GM12801 (cell line): Measurements from ENCODE around the gene STK25.

ENCODE experiments used
- TF ChIP-seq, protein P1 (sequence below): IDR thresholded peaks from one replicate; pipeline ENCODE4 v1.5.1; 2011; ENCODE audit warnings: control low read depth; ENCODE audit not compliant: insufficient read length; ENCODE audit errors: extremely low read depth

Gene STK25

DNA sequence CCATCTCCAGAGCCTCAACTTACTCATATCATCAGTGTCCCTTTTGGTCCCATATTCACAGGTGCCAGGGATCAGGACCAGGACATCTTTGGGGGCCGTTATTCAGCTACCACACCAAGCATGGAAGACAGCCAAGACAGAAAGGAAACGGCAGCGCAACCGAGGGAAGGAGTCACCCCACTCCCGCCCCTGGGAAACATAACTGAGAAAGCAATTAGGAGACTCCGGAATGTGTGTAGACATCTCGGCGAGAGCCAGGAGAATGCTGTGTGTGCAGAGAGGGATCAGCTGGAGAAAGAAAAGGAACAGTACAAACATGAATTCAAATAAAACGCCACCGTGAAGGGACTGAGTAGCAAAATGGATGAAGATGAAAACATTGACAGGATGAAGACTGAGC, 36.7 kb upstream of the STK25 start:
- TF ChIP-seq, protein P1, sequence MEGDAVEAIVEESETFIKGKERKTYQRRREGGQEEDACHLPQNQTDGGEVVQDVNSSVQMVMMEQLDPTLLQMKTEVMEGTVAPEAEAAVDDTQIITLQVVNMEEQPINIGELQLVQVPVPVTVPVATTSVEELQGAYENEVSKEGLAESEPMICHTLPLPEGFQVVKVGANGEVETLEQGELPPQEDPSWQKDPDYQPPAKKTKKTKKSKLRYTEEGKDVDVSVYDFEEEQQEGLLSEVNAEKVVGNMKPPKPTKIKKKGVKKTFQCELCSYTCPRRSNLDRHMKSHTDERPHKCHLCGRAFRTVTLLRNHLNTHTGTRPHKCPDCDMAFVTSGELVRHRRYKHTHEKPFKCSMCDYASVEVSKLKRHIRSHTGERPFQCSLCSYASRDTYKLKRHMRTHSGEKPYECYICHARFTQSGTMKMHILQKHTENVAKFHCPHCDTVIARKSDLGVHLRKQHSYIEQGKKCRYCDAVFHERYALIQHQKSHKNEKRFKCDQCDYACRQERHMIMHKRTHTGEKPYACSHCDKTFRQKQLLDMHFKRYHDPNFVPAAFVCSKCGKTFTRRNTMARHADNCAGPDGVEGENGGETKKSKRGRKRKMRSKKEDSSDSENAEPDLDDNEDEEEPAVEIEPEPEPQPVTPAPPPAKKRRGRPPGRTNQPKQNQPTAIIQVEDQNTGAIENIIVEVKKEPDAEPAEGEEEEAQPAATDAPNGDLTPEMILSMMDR = no peak

DNA sequence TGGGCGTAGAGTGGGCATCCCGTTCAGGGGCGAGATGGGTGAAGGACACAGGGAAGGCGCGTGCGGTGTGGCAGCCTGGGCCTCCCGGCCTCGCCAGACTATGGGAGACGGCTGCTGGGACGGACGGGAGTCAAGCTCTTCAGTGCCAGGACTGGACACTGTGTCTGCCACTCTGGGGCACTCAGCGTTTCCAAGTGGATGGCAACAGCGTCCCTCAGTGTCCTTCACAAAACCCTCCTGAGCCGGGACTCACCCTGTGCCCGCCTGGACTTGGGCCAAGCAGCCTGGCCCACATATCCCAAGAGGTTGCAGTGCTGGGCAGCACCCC, 33.9 kb upstream of the STK25 start:
- TF ChIP-seq, protein P1 = no peak

DNA sequence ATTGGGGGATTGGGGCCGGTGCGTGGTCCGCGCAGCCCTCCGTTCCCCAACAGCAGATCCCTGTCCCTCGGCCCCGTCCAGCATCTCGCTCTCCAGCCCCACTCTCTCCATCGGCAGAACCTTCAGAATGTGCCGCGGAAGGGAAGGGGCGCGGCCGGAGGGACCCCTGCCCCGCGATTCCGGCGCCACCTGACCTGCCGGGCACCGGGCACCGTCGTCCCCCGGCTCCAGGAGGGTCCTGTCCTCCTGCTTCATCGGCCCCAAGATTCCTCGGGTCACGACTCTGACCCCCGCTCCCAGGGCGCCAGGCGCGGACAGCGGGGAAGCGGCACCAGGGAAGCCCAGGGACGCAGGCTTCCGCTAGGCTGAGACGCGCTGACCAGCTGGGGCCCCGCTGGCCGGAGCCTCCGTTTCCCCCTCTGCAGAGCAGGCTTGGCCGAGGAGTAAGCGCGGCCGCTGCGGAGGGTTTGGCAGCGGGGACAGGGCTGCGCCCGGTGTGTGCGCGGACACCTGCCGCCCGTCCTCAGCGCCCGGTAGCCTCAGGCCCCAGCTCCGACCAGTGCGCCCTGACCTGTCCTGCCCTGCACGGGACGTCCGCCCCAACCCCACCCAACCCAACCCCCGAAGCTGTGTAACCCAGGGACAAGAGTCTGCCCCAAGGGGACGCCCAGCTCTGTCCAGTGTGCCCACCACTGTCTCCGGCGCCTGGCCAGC, 33.3 kb upstream of the STK25 start:
- TF ChIP-seq, protein P1 = no peak

DNA sequence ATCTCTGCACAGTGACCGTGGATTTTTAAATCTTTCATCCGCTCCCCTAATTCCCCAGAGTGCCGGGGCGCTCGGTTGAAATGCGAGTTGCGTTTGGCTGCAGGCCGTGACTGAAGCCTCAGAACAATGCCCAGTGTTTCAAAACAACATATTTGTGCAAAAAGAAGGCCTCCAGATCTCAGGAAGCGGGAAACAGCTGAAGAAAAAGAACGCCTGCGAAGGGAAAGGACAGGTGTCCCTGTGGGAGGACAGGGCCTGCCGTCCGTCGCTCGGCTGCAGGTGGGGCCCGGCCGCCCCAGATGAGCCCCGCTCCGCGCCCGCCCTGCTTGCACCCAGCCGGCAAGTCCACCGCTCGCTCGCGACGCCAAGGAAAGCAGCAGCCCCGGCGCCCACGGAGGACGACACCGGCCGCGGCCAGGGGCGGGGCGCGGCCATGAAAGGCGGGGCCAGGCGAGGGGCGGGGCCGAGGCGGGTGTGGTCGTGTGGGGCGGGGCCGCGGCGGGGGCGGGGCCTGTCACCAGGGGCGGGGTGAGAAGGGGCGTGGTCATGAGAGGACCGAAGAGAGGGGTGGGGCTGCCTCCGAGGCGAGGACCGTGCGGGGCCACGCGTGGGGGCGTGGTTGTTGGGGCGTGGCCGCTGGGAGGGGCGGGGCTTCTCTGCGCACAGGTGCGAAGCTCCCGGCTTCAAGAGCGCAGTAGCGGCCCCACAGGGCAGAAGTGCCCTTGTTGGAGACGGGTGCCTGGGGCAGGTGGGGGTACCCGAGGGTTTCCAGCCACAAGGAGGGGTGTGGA, 32.6 kb upstream of the STK25 start:
- TF ChIP-seq, protein P1 = no peak

DNA sequence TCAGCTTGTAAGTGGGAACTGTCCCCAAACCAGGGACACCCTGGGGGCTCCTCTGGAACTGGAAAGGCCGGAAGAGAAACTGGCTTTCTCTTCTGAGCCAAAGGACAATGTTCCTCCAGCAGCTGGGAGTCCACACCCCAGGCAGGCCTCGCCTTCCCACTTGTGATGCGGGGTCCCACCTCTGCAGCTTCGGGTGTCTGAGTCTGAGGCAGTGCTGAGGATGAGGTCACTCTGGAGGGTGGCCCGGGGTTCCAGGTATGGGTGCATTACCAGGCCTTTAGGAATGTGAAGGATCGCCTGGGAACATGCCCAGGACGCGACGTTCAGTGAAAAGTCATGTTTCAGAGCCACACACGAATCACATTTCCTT, 32.0 kb upstream of the STK25 start:
- TF ChIP-seq, protein P1 = no peak

DNA sequence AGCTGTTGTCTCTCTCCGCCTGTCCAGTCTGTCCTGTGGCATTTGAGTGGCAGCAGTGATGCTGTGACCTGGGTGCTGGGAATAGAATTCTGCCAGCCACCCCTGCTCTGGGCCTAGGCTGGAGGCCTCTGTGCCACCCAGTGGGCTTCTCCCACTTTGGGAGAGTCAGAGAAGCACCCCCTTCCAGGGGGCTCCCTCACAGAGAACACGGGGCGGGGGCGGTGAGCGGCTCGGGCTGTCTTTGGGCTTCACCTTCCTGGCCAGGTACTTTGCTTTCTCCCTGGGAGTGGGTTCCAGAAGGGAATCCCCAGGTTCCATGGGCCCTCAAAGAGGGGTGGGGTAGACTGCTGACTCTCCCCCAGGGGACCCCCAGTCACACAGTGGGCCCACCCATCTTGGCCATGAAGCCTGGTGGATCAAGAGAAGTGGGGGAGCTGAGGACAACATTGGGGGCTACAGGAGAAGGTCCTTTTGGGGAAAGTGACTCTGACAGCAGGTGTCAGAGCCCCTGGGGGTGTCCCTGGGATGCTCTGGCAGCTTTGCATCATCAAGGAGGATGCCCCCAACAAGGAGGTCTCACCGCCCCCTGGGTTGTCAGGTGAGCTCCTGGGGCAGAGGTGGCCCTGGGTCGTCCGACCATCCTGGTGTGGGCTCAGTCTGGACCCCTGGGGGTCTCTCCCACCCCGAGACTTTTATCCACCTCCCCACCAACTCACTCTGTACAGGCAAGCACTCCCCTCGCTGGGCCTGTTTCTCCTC, 31.4 kb upstream of the STK25 start:
- TF ChIP-seq, protein P1 = no peak

DNA sequence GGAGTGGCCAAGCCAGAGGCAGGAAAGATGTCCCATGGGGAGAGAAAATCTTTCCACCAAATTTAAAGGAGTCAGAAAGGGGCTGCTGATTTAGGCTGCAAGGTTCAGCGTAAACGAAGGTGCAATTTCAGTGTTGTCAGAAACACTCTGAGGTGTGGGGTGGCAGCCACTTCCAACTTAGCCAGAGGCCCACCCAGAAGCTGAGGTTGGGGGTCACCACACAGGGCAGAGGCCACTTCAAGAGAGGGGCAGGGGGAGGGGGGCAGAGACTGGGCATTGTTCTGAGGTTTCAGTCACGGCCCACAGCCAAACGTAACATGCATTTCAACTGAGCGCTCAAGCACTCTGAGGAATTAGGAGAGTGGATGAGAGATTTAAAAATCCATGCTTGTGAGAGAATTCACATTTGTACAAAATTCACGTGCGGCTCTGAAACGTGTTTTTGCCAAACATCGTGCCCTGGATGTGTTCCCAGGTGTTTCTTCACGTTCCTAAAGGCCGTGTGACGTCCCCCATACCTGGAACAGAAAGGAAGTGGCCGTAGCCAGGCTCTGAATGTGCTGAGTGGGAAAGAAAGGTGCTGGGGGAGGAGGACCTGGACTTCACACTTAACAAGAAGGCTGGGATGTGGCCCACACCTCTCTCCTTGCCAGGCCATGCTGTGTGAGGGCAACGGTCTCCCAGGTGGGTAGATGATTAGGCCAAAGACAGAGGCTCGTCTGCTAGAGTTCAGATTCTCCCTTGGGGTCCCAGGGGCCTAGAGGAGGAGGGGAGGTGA, 30.6 kb upstream of the STK25 start:
- TF ChIP-seq, protein P1 = no peak
